Effector CD8-positive, alpha-beta T cell (primary cell): ENCODE data around the gene DTX3.
"Not testable (repeated sequence)": the region's sequence is repeated elsewhere in the genome, so short reads cannot be mapped to it uniquely, and the experiment has no call there.

Source experiments
- DNase-seq: peaks from one replicate; lab custom pipeline; 2025; lab: John Stamatoyannopoulos, UW

Gene DTX3

GRCh38 chr12:57632073-57632957 lies 27.7 kb downstream of the DTX3 start:
- DNase-seq, result no peak

- DNase-seq, result peak; percentile 38
Observed at GRCh38 chr12:57632958-57633840, 28.6 kb downstream of the DTX3 start, which contains the start of gene B4GALNT1. TSS of gene B4GALNT1 (minus strand) at chr12:57633201. CDS start at chr12:57632132, 1,069 bp downstream.

DNA sequence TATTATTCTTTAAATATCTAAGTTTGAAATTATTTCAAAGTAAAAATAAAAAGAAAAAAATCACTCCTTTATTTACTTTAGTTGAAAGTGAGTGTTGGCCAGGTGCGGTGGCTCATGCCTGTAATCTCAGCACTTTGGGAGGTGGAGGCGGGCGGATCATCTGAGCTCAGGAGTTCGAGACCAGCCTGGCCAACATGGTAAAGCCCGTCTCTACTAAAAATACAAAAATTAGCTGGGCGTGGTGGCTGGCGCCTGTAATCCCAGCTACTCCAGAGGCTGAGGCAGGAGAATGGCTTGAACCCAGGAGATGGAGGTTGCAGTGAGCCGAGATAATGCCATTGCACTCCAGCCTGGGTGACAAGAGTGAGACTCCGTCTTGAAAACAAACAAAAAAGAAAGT lies 32.1 kb downstream of the DTX3 start:
- not testable (repeated sequence) for DNase-seq

GRCh38 chr12:57637364-57637763 lies 32.7 kb downstream of the DTX3 start:
- no peak for DNase-seq

GRCh38 chr12:57638096-57638495 lies 33.5 kb downstream of the DTX3 start:
- DNase-seq, result no peak

- no peak for DNase-seq
Observed at GRCh38 chr12:57640175-57641042, 35.8 kb downstream of the DTX3 start.

GRCh38 chr12:57641699-57642442 lies 37.2 kb downstream of the DTX3 start:
- no peak for DNase-seq

DNA sequence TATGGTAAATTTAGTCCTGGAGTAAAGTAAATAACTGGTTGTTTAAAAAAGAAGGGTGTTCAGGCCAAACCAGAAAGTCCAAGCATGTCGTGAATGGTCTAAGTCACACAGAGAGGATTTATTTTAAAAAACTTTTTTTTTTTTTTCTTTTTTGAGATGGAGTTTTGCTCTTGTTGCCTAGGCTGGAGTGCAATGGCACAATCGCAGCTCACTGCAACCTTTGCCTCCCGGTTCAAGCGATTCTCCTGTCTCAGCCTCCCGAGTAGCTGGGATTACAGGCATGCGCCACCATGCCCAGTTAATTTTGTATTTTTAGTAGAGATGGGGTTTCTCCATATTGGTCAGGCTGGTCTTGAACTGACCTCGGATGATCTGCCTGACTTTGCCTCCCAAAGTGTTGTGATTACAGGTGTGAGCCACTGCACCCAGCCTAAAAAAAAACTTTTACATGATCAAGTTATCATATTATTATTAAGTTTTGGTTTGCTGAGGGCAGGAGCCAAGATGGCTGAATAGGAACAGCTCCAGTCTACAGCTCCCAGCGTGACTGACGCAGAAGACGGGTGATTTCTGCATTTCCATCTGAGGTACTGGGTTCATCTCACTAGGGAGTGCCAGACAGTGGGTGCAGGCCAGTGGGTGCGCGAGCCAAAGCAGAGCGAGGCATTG lies 41.5 kb downstream of the DTX3 start:
- DNase-seq, result not testable (repeated sequence)

DNA sequence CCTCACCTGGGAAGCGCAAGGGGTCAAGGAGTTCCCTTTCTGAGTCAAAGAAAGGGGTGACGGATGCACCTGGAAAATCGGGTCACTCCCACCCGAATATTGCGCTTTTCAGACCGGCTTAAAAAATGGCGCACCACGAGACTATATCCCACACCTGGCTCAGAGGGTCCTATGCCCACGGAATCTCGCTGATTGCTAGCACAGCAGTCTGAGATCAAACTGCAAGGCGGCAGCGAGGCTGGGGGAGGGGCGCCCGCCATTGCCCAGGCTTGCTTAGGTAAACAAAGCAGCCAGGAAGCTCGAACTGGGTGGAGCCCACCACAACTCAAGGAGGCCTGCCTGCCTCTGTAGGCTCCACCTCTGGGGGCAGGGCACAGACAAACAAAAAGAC lies 42.0 kb downstream of the DTX3 start:
- DNase-seq, result not testable (repeated sequence)

- no peak for DNase-seq
Observed at GRCh38 chr12:57654042-57654441, 49.4 kb downstream of the DTX3 start.

DNA sequence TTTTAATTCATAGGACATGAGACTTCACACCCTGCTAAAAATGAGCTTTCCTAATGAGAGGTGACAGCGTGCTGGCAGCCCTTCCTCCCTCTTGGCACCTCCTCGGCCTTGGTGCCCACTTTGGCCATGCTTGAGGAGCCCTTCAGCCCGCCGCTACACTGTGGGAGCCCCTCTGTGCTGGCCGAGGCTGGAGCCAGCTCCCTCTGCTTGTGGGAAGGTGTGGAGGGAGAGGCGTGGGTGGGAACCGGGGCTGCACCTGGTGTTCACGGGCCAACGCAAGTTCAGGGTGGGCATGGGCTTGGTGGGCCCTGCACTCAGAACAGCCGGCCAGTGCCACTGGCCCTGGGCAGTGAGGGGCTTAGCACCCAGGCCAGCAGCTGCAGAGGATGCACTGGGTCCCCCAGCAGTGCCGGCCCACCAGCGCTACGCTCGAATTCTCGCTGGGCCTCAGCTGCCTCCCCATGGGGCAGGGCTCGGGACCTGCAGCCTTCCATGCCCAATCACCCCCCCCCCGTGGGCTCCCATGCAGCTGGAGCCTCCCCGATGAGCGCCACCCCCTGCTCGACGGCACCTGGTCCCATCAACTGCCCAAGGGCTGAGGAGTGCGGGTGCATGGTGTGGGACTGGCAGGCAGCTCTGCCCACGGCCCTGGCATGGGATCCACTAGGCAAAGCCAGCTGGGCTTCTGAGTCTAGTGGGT lies 51.1 kb downstream of the DTX3 start:
- DNase-seq, result no peak

GRCh38 chr12:57656408-57656807 lies 51.8 kb downstream of the DTX3 start:
- not testable (repeated sequence) for DNase-seq

DNA sequence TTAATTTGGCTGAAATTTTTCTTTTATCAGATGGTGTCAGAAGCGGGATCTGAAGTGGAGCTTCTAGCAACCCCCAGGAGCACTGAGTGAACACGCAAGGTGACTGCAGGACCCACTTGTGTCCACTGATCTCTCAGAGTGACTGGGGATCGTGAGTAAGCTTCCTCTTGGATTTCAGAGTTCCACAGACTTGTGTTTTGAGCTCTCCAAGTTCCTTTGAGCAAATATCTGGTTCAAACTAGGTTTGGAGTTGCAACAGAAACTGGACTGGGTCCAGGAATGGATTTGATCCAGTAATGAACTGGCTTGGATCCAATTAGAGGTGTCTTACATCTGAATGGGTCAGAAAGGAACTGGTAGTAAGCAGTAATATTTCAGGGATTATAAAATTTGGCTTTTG lies 53.1 kb downstream of the DTX3 start:
- DNase-seq, result no peak

DNA sequence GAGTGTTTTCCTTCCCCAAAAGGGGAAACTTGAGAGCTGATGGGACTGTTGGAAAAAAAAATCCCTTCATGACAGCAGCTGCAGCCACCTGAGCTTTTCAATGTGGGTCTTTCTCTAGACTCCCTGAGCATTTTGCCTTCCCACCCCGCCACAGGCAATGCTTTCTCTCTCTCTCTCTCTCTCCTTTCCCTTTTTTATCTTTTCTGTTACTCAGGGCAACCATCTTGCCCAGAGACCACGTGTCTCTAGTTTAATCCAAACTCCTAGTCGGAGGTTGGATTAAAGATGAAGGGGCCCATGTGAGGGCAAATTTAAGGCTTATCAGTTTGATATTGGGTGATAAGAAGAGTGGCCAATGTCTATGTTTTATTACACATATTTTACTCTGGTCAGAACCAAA lies 54.3 kb downstream of the DTX3 start:
- DNase-seq, result no peak
